Lung microvascular endothelial cell (primary cell): Measurements from ENCODE around the gene ZNF423. TPM values are rescaled to one million over a fixed set of nuclear protein-coding genes. Genes with fewer than 3 reads are reported as not detected.

Experiments
- DNase-seq, 2 donors: peaks; one replicate each; pipeline versions ENCODE4 v3.0.0 to v3.0.0-alpha.2; 2010; ENCODE audit warnings: low read depth in 2 of 2
- total RNA-seq: library from RNA; depleted of rRNA; stranded (reverse); fragments of >200 nt; gene quantifications from 2 replicates; pipeline ENCODE4 v1.2.1, GENCODE V29; 2014

The ZNF423 gene
- total RNA-seq, 1 donor from 2014 or later = 6.5 TPM

DNA sequence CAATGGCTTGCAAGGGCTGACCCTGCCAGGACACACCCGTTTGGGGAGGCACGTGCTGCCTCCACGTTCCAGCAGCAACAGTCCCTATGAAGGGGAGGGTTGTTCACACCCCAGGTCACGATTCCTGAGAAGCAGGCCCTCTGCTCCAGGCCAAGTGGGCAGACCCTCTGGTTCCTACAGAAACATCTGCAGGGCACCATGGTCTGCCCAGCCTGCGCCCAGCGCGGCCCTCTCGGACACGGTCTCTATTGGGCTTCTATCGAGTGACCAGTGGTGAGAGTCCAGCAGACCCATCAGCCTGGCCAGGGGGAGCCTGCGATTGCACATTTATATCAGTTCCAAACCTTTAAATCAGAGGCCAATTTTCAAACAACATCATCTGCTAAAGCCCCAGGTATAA lies 128.3 kb downstream of the ZNF423 start:
- DNase-seq = no peak

DNA sequence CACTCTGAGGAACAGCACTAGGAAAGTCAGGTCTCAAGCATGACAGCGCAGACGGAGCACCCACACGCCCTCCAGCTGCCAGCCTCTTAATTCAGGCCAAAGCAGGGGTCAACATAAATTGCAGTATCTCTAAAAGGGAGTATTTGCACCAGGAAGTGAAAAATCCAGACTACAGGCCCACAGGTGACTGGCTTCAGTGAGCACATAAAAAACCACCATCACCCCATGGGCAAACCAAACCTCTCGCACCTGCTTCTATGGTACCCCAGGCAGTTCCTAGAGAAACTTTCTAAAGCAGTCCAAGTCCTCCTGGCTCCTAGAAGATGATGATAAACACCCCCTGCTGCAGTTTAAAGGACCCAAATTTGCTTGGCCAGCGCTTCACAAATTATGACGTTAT lies 129.8 kb downstream of the ZNF423 start:
- no peak for DNase-seq

DNA sequence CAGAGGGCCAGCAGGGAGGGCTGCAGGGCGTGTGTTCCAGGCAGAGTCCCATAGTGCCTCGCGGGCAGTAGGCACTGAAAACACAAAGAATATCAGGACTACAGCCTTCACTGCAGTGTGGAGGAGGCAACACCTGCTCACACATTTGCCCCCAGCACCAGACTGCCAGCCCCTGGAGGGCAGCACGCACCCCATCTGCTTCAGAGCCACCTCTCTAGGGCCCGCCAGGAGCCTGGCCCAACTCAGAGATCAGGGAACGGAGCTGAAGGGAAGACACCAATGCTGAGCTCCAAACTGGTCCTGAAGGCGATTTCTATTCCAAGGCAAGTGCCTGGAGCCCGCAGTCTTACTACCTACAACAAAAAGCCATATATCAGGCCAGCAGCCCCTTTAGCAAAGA lies 130.3 kb downstream of the ZNF423 start:
- no peak for DNase-seq

- DNase-seq = no peak
Observed at GRCh38 chr16:49724774-49725173, 131.1 kb downstream of the ZNF423 start.

DNA sequence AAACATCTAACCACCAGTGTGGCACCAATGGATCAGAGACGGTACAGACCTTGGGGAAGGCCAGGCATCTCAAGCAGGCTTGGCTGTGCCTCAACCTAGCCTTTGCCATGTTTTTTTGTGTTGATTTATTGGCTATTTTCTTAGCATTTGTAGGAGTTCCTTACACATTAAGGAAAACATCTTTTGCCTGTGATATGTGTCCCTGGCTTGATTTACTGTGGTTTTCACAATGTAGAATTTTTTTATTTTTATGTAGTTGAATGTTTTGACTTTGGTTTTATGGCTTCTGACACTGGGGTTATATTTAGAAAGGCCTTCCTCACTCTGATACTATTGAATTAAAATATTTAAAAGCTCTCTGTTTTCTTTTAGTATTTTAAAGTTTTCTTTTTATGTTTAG lies 132.6 kb downstream of the ZNF423 start:
- DNase-seq = no peak

DNA sequence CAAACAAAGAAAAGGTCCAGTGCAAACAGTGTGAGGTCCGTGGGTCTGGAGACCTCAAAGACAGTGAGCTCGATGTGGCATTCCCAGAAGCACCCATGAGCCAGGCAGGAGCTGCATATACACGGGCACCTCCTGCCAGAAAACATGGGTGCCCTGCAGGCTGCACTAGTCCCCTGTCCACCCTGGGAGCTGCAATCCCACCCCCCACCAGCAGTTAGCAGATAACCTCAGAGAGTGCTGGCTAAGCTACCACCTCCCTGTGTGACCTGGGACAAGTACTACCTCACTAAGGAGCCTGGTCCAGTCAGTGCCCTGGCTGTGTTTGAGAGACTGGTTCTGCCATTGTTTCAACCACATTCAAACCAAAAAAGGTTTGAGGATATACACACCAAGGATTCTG lies 135.7 kb downstream of the ZNF423 start:
- no peak for DNase-seq

DNA sequence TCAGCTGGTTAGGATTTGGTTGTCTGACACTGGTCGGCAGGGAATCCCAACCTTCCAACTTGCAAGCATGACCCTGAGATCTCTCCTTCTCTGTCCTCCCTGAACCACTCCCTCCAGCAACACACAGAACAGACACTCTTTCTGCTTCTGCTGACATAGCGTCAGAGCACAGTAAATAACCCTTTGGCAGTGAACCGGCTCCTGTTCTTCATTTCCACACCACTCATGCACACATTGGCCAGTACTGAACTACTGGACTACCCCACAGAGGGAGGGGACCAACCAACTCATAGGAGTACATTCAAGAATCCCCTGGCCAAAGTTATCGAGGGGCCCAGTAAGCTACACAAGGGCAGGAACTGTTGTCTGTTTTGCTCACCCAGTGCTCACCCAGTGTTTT lies 138.2 kb downstream of the ZNF423 start:
- peak in 1 of 2 donors; percentile 25 for DNase-seq

GRCh38 chr16:49716339-49716934 lies 139.5 kb downstream of the ZNF423 start:
- DNase-seq = peak in 1 of 2 donors; percentile 28

- DNase-seq = no peak
Observed at GRCh38 chr16:49713770-49714169, 142.1 kb downstream of the ZNF423 start.

DNA sequence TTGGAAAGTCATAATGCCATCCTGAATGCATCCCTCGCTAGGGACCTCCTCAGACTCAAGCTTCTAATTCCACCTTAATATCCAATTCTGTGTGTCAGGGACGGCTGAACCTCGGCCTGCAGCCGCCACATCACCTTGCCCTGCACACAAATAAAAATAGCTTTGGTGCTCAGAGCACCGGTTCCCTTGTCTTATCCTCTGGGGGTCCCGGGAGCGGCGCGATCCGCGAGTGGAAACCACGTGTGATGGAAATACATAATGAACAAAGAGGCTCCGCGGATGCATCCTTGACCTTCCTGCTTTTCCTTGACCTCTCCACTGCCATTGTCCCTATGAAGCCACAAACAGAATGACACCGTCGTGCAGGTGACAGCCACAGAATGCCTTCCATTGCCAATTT lies 143.4 kb downstream of the ZNF423 start:
- DNase-seq = no peak

DNA sequence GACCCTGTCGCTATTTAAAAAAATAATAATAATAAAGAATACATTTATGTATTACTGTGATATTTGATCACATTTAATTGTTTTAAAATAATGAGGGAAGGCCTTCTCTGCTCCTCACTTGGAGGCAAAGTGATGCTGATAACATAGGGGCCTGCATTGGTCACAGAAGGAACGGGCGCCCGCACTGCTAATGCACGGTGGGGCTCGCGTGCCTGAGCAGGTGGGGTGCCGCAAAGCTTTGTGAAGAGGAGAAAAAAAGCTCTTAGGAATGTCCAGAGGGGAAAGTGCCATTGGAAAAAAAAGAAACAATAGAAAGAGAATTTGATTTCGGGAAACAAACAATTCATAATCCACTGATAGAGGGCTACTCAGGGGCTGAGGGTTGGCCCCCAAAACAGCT lies 143.8 kb downstream of the ZNF423 start:
- no peak for DNase-seq

GRCh38 chr16:49709057-49709456 lies 146.9 kb downstream of the ZNF423 start:
- DNase-seq = no peak

DNA sequence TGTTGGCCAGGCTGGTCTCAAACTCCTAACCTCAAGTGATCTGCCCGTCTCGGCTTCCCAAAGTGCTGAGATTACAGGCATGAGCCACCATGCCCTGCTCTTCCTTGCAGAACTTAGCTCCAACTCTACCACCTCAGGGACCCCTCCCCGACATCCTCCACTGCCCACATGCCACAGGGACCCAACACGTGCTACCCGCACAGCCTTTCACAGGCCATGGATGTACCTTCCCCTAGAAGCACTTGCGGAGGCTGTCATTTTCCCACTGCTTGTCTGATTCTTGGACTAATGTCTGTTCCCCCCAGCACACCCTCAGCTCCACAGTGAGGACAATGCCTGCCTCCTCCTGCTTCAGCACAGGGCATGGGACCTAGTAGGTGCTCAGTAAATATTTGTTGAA lies 147.4 kb downstream of the ZNF423 start:
- DNase-seq = no peak

- DNase-seq = no peak
Observed at GRCh38 chr16:49706620-49707355, 149.1 kb downstream of the ZNF423 start.

DNA sequence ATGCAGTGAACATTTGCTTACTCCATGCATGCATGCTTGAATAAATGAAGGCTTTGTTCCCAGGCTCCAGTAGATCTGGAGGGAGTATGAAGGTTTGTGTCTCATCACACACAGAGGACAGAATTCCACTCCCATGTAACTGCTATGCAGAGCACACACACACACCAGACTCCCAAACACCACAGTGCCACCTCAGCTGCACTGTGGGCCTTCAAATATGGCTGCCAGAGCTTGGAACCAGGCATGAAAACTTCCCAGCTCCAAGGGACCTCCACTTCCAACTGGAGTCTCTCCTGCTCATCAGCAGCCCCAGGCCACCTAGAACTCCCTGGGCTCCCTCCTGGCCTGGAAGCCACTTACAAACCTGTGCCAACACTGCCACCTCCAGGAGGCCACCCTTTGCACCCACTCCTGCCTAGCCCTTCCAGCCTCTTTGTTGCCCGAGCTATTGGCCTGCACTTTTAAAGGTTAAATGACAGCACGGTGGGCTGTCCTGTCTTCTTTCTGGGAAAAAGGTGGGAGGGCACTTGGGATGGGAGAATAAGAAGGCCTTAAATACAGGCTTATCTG lies 151.2 kb downstream of the ZNF423 start:
- DNase-seq = peak in 1 of 2 donors; percentile 5

DNA sequence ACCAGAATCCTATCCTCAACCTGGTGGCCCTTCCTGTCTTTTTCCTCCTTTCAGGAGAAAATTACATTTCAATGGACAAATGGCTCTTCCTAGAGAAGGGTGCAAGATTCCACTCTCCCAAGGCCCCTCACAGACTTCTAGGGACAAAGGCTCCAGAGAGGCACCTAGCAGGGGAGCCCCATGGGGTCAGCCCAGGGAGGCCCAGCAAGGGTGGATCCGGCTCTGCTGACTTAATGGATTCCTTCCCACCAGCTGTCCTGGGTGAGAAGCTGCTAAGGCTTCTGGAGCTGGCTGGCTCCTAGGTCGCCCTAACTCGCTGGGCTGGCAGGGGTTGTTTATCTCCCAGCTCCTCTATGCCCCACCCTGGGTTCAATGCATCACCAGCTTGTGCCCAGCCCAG lies 152.4 kb downstream of the ZNF423 start:
- DNase-seq = no peak

GRCh38 chr16:49701789-49702494 lies 154.0 kb downstream of the ZNF423 start:
- DNase-seq = no peak

DNA sequence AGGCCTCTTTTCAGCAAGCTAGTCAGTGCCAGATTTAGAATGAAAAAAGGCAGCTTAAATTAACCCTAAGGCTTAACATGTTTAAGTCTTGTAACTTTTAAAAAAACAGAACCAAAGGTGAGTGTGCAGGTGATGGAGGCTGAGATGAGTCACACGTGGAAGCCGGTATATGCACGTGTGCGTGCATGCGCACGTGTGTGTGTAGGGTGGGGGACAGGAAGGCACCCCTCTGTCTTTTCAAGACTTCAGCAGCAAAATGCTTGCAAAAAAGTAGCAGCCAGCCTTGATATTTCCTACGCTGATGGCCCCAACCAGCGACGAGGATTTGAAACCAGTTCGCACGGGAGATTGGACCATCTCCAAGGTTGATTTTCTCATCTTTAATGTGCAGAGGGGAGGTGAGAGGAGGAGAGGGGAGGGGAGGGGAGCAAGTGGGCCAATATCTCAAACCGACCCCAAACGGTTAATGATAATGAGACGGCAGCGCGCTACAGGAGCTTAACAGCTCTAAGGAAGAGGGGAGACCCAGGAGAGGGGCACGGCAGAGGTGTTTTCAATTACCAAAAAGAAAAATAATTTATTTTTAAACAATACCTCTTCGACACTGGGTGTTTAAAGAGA lies 154.7 kb downstream of the ZNF423 start:
- DNase-seq = no peak

DNA sequence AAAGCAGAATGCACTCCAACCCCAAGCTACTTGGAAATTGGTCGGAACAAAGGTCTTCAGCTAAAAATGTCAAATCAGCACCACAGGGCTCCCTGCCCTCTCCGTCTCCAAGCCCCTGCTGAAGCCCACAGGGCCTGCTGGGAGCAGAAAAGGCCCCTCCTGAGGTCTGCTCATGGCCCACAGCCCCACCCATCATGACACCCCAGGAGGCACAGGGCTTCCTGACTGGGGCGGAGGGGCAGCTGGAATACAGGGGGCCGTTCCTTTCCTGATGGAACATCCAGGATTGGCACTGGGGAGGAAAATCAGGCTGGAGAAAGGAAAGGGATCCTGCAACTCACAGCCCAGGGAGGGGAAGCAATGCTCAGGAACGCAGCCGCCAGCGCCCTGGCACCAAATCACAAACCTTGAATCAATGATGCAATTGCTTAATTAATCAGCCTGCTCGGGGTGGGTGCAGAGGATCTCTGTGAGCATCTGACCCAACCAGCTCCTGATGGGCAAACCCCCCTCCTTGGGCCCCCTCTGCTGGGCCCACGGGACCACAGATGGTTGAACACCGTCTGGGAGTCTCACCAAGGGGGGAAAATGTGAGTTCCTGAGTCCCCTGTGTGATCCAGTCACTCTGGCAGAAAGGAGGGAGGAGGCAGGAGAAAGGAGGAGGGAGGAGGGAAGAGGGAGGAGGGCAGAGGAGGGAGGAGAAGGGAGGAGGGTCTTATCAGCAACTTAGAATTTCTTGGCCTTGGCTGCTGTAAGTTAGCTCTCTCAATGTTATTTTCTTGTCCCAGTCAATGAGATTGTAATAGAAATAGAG lies 155.5 kb downstream of the ZNF423 start:
- no peak for DNase-seq

- DNase-seq = no peak
Observed at GRCh38 chr16:49699841-49700175, 156.1 kb downstream of the ZNF423 start.
